Measurements from ENCODE around the gene GNAI3. TPM values are rescaled to one million over a fixed set of nuclear protein-coding genes. Genes with fewer than 3 reads are reported as not detected.
A peak's percentile ranks its signal among the peaks of the same experiment; 100 is the strongest.

GNAI3 gene
- total RNA-seq, 4 donors from 2014 or later, result 5.1 to 7.2 (median 6.0) TPM

GRCh38 chr1:109542657-109543056 is 5.8 kb upstream of the GNAI3 start:
- TF ChIP-seq POLR2A (IDR thresholded peaks at IDR 0.05) (no peak), CTCF (IDR thresholded peaks at IDR 0.05) (no peak)
- Histone ChIP-seq H3K4me1 (peaks cover 13 to 24% of the 10 kb centered on the region in 2 donors), H3K27ac (no peak overlapping the region), H3K27me3 (no peaks in the 10 kb centered on the region), H3K36me3 (no peaks in the 10 kb centered on the region), H3K4me3 (replicated peaks in 1 of 3) (no peak overlapping the region), H3K9me3 (no peaks in the 10 kb centered on the region)
- intact Hi-C loops (cut with DNase I), result loop anchor here (10.0 kb wide), 1 partner anchor 442 kb away; the partner anchor contains the start of gene AHCYL1
- no peak for DNase-seq
- WGBS, 2 donors, result 87 to 91% methylated on average over 9 to 10 of the region's 10 CpGs

GRCh38 chr1:109543283-109543987 is 5.0 kb upstream of the GNAI3 start:
- 93% methylated on average over 24 of the region's 24 CpGs for WGBS, 2 donors
- TF ChIP-seq CTCF (IDR thresholded peaks at IDR 0.05), result no peak
- TF ChIP-seq POLR2A (IDR thresholded peaks at IDR 0.05), result no peak
- intact Hi-C loops (cut with DNase I), result loop anchor here (10.0 kb wide), 1 partner anchor 441 kb away; the partner anchor contains the start of gene AHCYL1

GRCh38 chr1:109543988-109544735 is 4.3 kb upstream of the GNAI3 start:
- TF ChIP-seq CTCF (IDR thresholded peaks at IDR 0.05), result no peak
- no peak for TF ChIP-seq POLR2A (IDR thresholded peaks at IDR 0.05)
- WGBS, 2 donors, result 73 to 87% methylated on average over 14 of the region's 14 CpGs
- no peaks in the 10 kb centered on the region for H3K9me3 ChIP-seq
- DNase-seq, result no peak
- no peaks in the 10 kb centered on the region for H3K27me3 ChIP-seq
- H3K27ac ChIP-seq, result no peak overlapping the region
- intact Hi-C loops (cut with DNase I), result loop anchor here (2.0 to 10.0 kb wide), 2 partner anchors 231 to 441 kb away; partner anchors contain the start of gene AHCYL1
- H3K4me3 ChIP-seq (replicated peaks in 1 of 3), result no peak overlapping the region
- peaks cover 18 to 24% of the 10 kb centered on the region in 2 donors for H3K4me1 ChIP-seq
- no peaks in the 10 kb centered on the region for H3K36me3 ChIP-seq

More at GRCh38 chr1:109543283-109543987, 5.0 kb upstream of the GNAI3 start:
- Histone ChIP-seq H3K36me3 (no peaks in the 10 kb centered on the region), H3K4me1 (peaks cover 15 to 24% of the 10 kb centered on the region in 2 donors), H3K27ac (no peak overlapping the region), H3K9me3 (no peaks in the 10 kb centered on the region), H3K4me3 (replicated peaks in 1 of 3) (no peak overlapping the region), H3K27me3 (no peaks in the 10 kb centered on the region)
- DNase-seq, result no peak

- intact Hi-C loops (cut with DNase I), result loop anchor here (5.0 to 10.0 kb wide), 2 partner anchors 86 to 438 kb away; partner anchors contain the start of gene AHCYL1
- H3K27me3 ChIP-seq, result no peaks in the 10 kb centered on the region
- peak overlapping the region in 1 of 3 donors; percentile 89 for H3K4me3 ChIP-seq (replicated peaks in 1 of 3)
Measured at GRCh38 chr1:109546311-109547109, 1.9 kb upstream of the GNAI3 start.

More at GRCh38 chr1:109546311-109547109, 1.9 kb upstream of the GNAI3 start:
- peak; percentile 88 to 93 for DNase-seq
- 39 to 45% methylated on average over 5 of the region's 5 CpGs for WGBS, 2 donors
- H3K9me3 ChIP-seq, result no peaks in the 10 kb centered on the region
- H3K36me3 ChIP-seq, result no peaks in the 10 kb centered on the region
- peaks cover 28 to 29% of the 10 kb centered on the region in 2 donors for H3K4me1 ChIP-seq
- TF ChIP-seq POLR2A (IDR thresholded peaks at IDR 0.05), result no peak
- TF ChIP-seq CTCF (IDR thresholded peaks at IDR 0.05), result peak; percentile 67 to 96 (median 86)
- peak overlapping the region; percentile 70 to 92 (median 92) for H3K27ac ChIP-seq

Measured in thyroid gland (tissue), 4 donors.